ENCODE results near the gene CBLN2. TPM values are rescaled to one million over a fixed set of nuclear protein-coding genes. Genes with fewer than 3 reads are reported as not detected.

The CBLN2 gene
- total RNA-seq, result not detected in 2 replicates

DNA sequence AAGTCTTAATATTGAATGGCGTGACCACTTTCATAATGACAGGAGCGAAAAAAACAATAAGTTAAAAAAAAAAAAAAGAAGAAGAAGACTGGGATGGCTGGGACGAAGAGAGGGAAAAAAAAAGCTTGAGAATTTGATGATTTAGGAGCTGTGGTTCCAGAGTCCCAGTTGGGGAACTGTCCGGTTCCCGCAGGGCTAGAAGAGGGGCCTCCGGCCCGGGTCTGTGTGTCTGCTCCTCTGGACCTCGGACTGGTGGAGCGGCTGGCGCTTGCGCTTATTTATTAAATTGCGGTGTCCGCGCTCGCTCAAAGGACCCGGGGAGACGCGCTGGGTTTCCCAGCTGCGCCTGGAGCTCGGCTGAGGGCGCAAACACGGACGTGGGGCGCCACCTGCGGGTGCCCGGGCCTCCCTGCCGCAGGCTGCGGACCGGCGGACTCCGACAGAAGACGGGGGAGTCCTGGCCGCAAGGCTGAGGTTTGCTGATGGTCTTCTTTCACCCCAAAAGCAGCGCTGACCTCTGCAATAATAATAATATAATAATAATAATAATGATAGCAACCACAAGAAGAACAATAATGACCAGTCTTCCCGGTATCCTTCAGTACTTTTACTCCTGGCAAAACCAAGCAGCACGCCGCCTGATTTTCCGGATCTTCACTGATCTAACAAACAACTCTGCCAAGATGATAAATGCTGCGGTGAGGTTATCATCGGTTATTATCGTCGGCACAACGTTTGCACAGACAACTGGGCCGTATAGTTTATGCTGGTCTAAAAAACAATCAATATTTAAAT lies at the start of gene CBLN2:
TSS of gene CBLN2 (minus strand) at position 251 of the 795 bp plus-strand sequence. CDS start 2,182 bp downstream, outside the sequence.

